ENCODE data around the gene DDAH1.

DDAH1 gene

GRCh38 chr1:85322655-85323054 lies 142.3 kb downstream of the DDAH1 start:
- DNase-seq: no peak

- DNase-seq: peak; percentile 29 to 48
Measured at GRCh38 chr1:85321237-85321964, 143.6 kb downstream of the DDAH1 start.

- DNase-seq: no peak
Measured at GRCh38 chr1:85320371-85321131, 144.4 kb downstream of the DDAH1 start.

GRCh38 chr1:85319931-85320330 lies 145.0 kb downstream of the DDAH1 start:
- no peak for DNase-seq

GRCh38 chr1:85319491-85319890 lies 145.5 kb downstream of the DDAH1 start:
- DNase-seq: no peak

GRCh38 chr1:85318217-85318616 lies 146.7 kb downstream of the DDAH1 start:
- DNase-seq: no peak

GRCh38 chr1:85317560-85317959 lies 147.4 kb downstream of the DDAH1 start:
- DNase-seq: no peak

- no peak for DNase-seq
Measured at GRCh38 chr1:85316321-85316720, 148.6 kb downstream of the DDAH1 start.

- DNase-seq: no peak
Measured at GRCh38 chr1:85315789-85316188, 149.2 kb downstream of the DDAH1 start.

- DNase-seq: no peak
Measured at GRCh38 chr1:85314726-85315125, 150.2 kb downstream of the DDAH1 start.

- no peak for DNase-seq
Measured at GRCh38 chr1:85313888-85314696, 150.9 kb downstream of the DDAH1 start.

- DNase-seq: no peak
Measured at GRCh38 chr1:85311818-85312217, 153.1 kb downstream of the DDAH1 start.

GRCh38 chr1:85308833-85309350 lies 156.1 kb downstream of the DDAH1 start:
- no peak for DNase-seq

GRCh38 chr1:85307987-85308832 lies 156.7 kb downstream of the DDAH1 start:
- peak; percentile 69 to 78 for DNase-seq

GRCh38 chr1:85306236-85306635 lies 158.7 kb downstream of the DDAH1 start:
- DNase-seq: no peak

- no peak for DNase-seq
Measured at GRCh38 chr1:85303440-85304162, 161.4 kb downstream of the DDAH1 start.

- DNase-seq: no peak
Measured at GRCh38 chr1:85300140-85300539, 164.8 kb downstream of the DDAH1 start.

GRCh38 chr1:85297855-85298629 lies 166.9 kb downstream of the DDAH1 start:
- peak; percentile 70 to 81 for DNase-seq

- DNase-seq: no peak
Measured at GRCh38 chr1:85297538-85297854, 167.5 kb downstream of the DDAH1 start.

GRCh38 chr1:85296980-85297379 lies 168.0 kb downstream of the DDAH1 start:
- DNase-seq: no peak

- DNase-seq: no peak
Measured at GRCh38 chr1:85295654-85296053, 169.3 kb downstream of the DDAH1 start.

All from activated CD4-positive, alpha-beta T cell treated with anti-CD3 and anti-CD28 coated beads, Interleukin-2, amount 50 U/mL, for 48 hours (primary cell).